Measurements from ENCODE around the gene HOXB8. TPM values are rescaled to one million over a fixed set of nuclear protein-coding genes. Genes with fewer than 3 reads are reported as not detected.

The HOXB8 gene
- total RNA-seq, 1 experiment from 2014 or later, result 0.70 TPM

DNA sequence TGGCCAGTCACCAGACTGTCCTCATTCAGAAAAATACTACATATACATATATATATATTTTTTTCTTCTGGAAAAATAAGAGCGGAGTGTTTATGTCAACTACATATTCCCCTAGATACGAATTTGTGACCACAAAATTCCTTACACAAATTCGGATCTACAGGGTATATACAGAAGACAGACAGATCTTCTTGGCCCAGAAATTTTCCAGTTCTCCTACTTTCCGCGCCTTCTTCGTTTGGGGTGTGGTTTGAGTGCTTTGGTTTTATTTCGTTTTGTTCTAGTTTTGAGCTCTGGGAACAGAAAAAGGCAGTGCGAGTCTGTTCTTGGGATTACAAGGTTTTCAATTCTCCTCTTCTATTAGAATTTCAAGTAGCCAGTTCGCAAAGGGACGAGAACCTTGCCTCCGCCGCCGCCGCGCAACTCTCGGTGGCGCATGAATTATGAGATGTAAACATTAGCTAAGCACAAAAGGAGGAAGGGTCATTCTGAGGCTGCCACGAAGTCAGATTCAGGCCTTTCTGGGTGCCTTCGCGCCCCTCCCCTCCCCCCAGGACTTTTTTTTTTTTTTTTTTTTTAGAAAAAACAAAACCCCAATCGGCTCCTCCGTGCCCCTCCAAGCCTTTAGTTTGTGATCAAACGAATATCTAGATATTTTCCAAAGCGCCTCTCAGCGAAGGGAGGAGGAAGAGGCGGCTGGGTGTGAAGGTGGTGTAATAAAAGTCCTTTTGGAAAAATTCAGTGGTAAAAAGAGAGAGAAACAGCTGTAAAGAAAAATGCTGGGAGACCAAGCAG, 35.1 kb downstream of the HOXB8 start:
- no TSS peak for BruUV-seq (replicated peaks)
- Histone ChIP-seq H3K9me2 (ENCODE audit: insufficient read depth) (no peaks in the 10 kb centered on the region), H3K27ac (no peak overlapping the region), H3K9me3 (ENCODE audit: insufficient read depth, low read depth) (no peaks in the 10 kb centered on the region), H3F3A (ENCODE audit: insufficient read depth, low read depth) (no peaks in the 10 kb centered on the region), H3K27me3 (ENCODE audit: insufficient read depth, low read depth) (no peaks in the 10 kb centered on the region), H3K4me2 (no peak overlapping the region), H3K36me3 (ENCODE audit: low read depth) (no peaks in the 10 kb centered on the region), H3K4me3 (no peak overlapping the region), H3K4me1 (replicated peaks; ENCODE audit: insufficient read depth) (no peaks in the 10 kb centered on the region), H2AFZ (no peak overlapping the region), H4K20me1 (ENCODE audit: insufficient read depth) (no peaks in the 10 kb centered on the region), H3K79me2 (ENCODE audit: low read depth) (0 out of 2 replicates have a peak, but pooled peaks cover 5% of the 10 kb centered on the region)
- POLR2A ChIA-PET (ENCODE audit: unreplicated experiment), result no interaction called here
- intact Hi-C loops (cut with micrococcal nuclease; ENCODE audit: unreplicated experiment), result no loop called here
- no peak for TF ChIP-seq EZH2 (IDR thresholded peaks at IDR 0.05; ENCODE audit: low read depth)
- TF ChIP-seq, protein P1, sequence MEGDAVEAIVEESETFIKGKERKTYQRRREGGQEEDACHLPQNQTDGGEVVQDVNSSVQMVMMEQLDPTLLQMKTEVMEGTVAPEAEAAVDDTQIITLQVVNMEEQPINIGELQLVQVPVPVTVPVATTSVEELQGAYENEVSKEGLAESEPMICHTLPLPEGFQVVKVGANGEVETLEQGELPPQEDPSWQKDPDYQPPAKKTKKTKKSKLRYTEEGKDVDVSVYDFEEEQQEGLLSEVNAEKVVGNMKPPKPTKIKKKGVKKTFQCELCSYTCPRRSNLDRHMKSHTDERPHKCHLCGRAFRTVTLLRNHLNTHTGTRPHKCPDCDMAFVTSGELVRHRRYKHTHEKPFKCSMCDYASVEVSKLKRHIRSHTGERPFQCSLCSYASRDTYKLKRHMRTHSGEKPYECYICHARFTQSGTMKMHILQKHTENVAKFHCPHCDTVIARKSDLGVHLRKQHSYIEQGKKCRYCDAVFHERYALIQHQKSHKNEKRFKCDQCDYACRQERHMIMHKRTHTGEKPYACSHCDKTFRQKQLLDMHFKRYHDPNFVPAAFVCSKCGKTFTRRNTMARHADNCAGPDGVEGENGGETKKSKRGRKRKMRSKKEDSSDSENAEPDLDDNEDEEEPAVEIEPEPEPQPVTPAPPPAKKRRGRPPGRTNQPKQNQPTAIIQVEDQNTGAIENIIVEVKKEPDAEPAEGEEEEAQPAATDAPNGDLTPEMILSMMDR (conservative IDR thresholded peaks at IDR 0.05), result no peak
- CTCF ChIA-PET, result interaction anchor here (0.5 to 0.7 kb wide), 2 partner anchors 249 to 273 kb away, joined by 3 to 6 read pairs; no protein-coding TSS in a partner anchor
- no peak for DNase-seq

DNA sequence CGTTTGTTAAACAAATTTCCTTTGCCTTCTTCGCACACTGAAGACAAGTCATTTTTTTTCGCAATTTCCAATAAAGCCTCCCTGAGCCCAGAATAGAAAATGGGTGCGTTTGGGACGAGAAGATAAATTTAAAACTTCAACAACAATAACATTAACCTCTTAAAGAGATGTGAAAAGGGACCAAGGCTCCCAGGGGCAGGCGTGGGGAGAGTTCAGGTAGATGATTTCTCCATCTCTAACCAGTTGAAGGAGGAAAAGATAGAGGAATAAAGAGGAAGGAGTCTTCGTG, 35.7 kb downstream of the HOXB8 start:
- ChIA-PET POLR2A (ENCODE audit: unreplicated experiment) (no interaction called here), CTCF (interaction anchor here (0.7 kb wide), 1 partner anchor 272 kb away, joined by 6 read pairs; no protein-coding TSS in a partner anchor)
- no TSS peak for BruUV-seq (replicated peaks)
- Histone ChIP-seq H3K4me2 (no peak overlapping the region), H3K9me3 (ENCODE audit: insufficient read depth, low read depth) (no peaks in the 10 kb centered on the region), H3K36me3 (ENCODE audit: low read depth) (no peaks in the 10 kb centered on the region), H2AFZ (no peak overlapping the region), H3K27ac (no peak overlapping the region), H3K9me2 (ENCODE audit: insufficient read depth) (no peaks in the 10 kb centered on the region), H3K79me2 (ENCODE audit: low read depth) (0 out of 2 replicates have a peak, but pooled peaks cover 3% of the 10 kb centered on the region), H3K27me3 (ENCODE audit: insufficient read depth, low read depth) (no peaks in the 10 kb centered on the region), H3K4me3 (no peak overlapping the region), H4K20me1 (ENCODE audit: insufficient read depth) (no peaks in the 10 kb centered on the region), H3K4me1 (replicated peaks; ENCODE audit: insufficient read depth) (no peaks in the 10 kb centered on the region), H3F3A (ENCODE audit: insufficient read depth, low read depth) (no peaks in the 10 kb centered on the region)
- TF ChIP-seq, protein P1 (conservative IDR thresholded peaks at IDR 0.05), result no peak
- TF ChIP-seq EZH2 (IDR thresholded peaks at IDR 0.05; ENCODE audit: low read depth), result no peak
- no peak for DNase-seq
- intact Hi-C loops (cut with micrococcal nuclease; ENCODE audit: unreplicated experiment), result no loop called here

DNA sequence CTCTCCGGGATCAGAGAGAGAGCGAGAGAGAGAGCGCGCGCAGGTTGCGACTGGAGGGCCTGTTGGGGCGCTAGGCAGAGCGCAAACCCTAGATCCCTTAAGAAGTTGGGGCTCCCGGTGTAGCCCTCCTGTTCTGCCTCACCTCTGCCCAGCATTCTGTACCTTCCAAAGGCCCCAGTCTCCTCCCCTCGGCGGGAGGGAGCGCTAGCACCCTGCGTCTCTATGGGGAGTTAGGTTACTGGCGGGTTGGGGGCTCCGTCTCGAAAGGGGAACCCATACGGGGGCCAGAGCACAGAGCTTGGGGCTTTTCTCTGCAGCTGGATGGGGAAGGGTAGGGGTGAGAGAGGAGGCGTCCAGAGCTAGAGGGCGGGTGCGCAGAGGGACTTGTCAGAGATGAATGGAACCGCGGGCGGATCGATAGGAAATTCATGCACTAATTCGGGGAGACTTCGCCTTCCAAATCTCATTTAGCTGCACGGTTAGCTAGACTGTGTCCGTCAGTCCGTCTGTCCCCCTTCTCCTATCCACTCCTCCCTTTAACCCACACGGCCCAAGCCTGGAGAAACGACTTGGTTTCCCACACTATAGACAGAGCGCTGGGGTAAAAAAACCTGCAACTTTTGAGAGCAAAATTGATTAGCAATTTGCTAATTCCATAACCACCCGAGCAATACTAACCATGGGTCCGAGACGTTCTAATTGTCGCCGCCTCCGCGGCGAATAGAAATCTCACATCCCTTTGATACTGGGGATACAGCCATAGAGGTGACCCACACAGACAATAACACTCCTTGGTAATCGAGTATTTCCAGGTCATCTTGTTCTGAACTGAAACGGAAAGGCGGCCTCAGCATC, 36.2 kb downstream of the HOXB8 start:
- H3K9me3 ChIP-seq (ENCODE audit: insufficient read depth, low read depth), result no peaks in the 10 kb centered on the region
- ChIA-PET CTCF (no interaction called here), POLR2A (ENCODE audit: unreplicated experiment) (no interaction called here)
- H3F3A ChIP-seq (ENCODE audit: insufficient read depth, low read depth), result no peaks in the 10 kb centered on the region
- no peak for TF ChIP-seq EZH2 (IDR thresholded peaks at IDR 0.05; ENCODE audit: low read depth)
- TF ChIP-seq, protein P1 (conservative IDR thresholded peaks at IDR 0.05), result no peak
- H3K79me2 ChIP-seq (ENCODE audit: low read depth), result no peaks in the 10 kb centered on the region
- no peaks in the 10 kb centered on the region for H3K36me3 ChIP-seq (ENCODE audit: low read depth)
- H3K27me3 ChIP-seq (ENCODE audit: insufficient read depth, low read depth), result no peaks in the 10 kb centered on the region
- H4K20me1 ChIP-seq (ENCODE audit: insufficient read depth), result no peaks in the 10 kb centered on the region
- H3K27ac ChIP-seq, result no peak overlapping the region
- intact Hi-C loops (cut with micrococcal nuclease; ENCODE audit: unreplicated experiment), result no loop called here
- H3K9me2 ChIP-seq (ENCODE audit: insufficient read depth), result no peaks in the 10 kb centered on the region
- no TSS peak for BruUV-seq (replicated peaks)
- no peak overlapping the region for H3K4me2 ChIP-seq
- H3K4me3 ChIP-seq, result no peak overlapping the region
- DNase-seq, result no peak
- H2AFZ ChIP-seq, result no peak overlapping the region
- H3K4me1 ChIP-seq (replicated peaks; ENCODE audit: insufficient read depth), result no peaks in the 10 kb centered on the region
